Body of pancreas (tissue), 4 donors: Measurements from ENCODE around the gene FOXL2NB. TPM values are rescaled to one million over a fixed set of nuclear protein-coding genes. Genes with fewer than 3 reads are reported as not detected.

Experiments
- ATAC-seq: fragments of 150-250 bp; one replicate; pipeline ENCODE4 v1.9.1; 2016
- DNase-seq, 4 donors: peaks; one replicate each; pipeline ENCODE4 v3.0.0-alpha.2; 2019
- H3K27ac ChIP-seq, 4 donors: fragments of 200-600 bp; sonication (generic); 1 replicate in 3 of 4; 2 replicates in 1 of 4; pipeline versions ENCODE4 v1.5.1 to v1.6.1; 2016 to 2019; ENCODE audit warnings: mild to moderate bottlenecking in 1 of 4, mixed read lengths in 1 of 4, moderate library complexity in 1 of 4
- H3K27me3 ChIP-seq, 2 donors: fragments of 200-600 bp; sonication (generic); one replicate each; pipeline ENCODE4 v1.6.0; 2016; ENCODE audit warnings: mild to moderate bottlenecking in 1 of 2
- H3K36me3 ChIP-seq, 2 donors: fragments of 200-600 bp; sonication (generic); replicated peaks in 1 of 2; 2 replicates each; pipeline ENCODE4 v1.5.1; 2016; ENCODE audit warnings: low read depth in 2 of 2; ENCODE audit not compliant: insufficient read depth in 1 of 2
- H3K4me1 ChIP-seq: fragments of 200-600 bp; sonication (generic); one replicate; pipeline ENCODE4 v1.6.0; 2016
- H3K4me3 ChIP-seq, 2 donors: fragments of 200-600 bp; sonication (generic); 1 replicate in 1 of 2; 2 replicates in 1 of 2; pipeline ENCODE4 v1.5.1; 2016 to 2019
- H3K9me3 ChIP-seq, 3 donors: fragments of 200-600 bp; sonication (generic); 1 replicate in 2 of 3; 2 replicates in 1 of 3; pipeline ENCODE4 v1.5.1; 2016
- POLR2A ChIP-seq, 3 donors: fragments of 450-650 bp; IDR thresholded peaks; one replicate each; pipeline ENCODE4 v1.6.1; 2016; ENCODE audit warnings: antibody characterized with exemption in 3 of 3, mild to moderate bottlenecking in 2 of 3
- WGBS, 2 donors: methylation state at CpG; one replicate each; pipeline ENCODE4 v1.1.5; 2017; 5-methylcytosine and 5-hydroxymethylcytosine counted together
- intact Hi-C: fragments of 100-400 bp; cut with DNase I; formaldehyde crosslinking; loops from one replicate; pipeline ENCODE4 v1.15.1; 2023
- total RNA-seq, 2 donors: library from RNA; depleted of rRNA; stranded (reverse); fragments of >200 nt; gene quantifications; one replicate each; pipeline ENCODE4 v1.1.0, GENCODE V29; 2016
- TF ChIP-seq, protein P1 (sequence below), 7 experiments: fragments of 450-650 bp in 4 of 7; fragments of 200-600 bp in 3 of 7; sonication (generic) in 3 of 7; IDR thresholded peaks; one replicate each; pipeline ENCODE4 v1.5.1; 2016 to 2019; ENCODE audit warnings: antibody characterized with exemption in 7 of 7

The FOXL2NB gene
- under 1 TPM in 1 of 2 donors, not detected in 1; 0.26 TPM for total RNA-seq

DNA sequence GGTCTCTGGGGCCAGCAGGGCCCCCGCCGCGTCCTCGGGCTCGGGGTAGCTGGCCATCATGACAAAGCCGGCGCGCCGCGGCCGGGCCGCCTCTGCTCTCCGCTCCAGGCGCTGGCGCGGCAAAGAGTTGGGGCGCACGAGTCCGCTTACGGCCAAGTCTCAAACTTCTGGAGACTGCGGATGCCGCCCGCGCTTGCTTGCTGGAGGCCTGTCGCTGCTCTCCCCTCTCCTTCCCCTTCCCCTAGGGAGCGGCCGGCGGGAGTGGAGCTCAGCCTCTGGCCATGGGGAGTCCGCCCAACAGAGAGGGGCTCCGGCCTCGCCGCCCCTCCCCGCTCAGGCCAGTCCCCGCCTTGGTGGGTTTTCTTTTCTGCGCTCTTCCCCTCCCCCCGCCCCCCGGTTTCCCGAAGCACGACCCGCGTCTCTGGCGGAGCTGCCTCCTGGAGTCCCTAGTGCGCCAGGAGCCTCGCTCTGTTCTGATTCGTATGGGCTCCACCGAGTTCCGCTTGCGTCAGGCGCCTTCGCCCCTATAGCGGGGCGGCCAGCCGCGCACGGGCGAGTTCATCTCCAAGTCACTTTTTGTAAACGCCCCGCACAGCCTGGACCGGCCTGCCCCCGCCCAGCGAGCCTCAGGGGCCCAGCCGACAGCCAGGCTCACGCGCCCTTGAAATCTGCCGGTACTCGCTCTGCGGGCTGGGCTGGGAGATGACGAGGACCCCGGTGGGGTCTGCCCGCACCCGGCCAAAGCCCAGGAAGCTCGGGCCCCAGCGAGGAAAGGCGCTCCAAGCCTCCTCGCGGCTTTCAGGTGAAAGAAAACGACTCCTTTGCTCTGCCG is at the start of gene FOXL2NB, which contains the start of gene FOXL2:
Gene FOXL2NB, plus strand, starts transcription at position 555 of the 832 bp plus-strand sequence. Its CDS starts 148 bp downstream, at position 703.
Gene FOXL2, minus strand, starts transcription at position 475 of the 832 bp plus-strand sequence. Its CDS starts 415 bp downstream, at position 60.
- DNase-seq (peak in 3 of 4 donors; percentile 34 to 40 (median 34)), ATAC-seq (peak; percentile 30)
- Histone ChIP-seq H3K27ac (no peak within 1 kb of the TSS), H3K4me1 (peaks cover 46% of the 10 kb centered on the region), H3K36me3 (no peaks in the 10 kb centered on the region), H3K9me3 (no peaks in the 10 kb centered on the region), H3K27me3 (peaks cover 0 to 61% of the 10 kb centered on the region in 2 donors), H3K4me3 (peak within 1 kb of the TSS in 1 of 2 donors; percentile 10)
- 4 to 7% methylated on average over 26 to 76 of the region's 78 CpGs for WGBS, 2 donors
- intact Hi-C loops, result no loop called here
- TF ChIP-seq POLR2A (IDR thresholded peaks at IDR 0.05), result no peak
- TF ChIP-seq, protein P1, sequence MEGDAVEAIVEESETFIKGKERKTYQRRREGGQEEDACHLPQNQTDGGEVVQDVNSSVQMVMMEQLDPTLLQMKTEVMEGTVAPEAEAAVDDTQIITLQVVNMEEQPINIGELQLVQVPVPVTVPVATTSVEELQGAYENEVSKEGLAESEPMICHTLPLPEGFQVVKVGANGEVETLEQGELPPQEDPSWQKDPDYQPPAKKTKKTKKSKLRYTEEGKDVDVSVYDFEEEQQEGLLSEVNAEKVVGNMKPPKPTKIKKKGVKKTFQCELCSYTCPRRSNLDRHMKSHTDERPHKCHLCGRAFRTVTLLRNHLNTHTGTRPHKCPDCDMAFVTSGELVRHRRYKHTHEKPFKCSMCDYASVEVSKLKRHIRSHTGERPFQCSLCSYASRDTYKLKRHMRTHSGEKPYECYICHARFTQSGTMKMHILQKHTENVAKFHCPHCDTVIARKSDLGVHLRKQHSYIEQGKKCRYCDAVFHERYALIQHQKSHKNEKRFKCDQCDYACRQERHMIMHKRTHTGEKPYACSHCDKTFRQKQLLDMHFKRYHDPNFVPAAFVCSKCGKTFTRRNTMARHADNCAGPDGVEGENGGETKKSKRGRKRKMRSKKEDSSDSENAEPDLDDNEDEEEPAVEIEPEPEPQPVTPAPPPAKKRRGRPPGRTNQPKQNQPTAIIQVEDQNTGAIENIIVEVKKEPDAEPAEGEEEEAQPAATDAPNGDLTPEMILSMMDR (IDR thresholded peaks at IDR 0.05), result no peak

DNA sequence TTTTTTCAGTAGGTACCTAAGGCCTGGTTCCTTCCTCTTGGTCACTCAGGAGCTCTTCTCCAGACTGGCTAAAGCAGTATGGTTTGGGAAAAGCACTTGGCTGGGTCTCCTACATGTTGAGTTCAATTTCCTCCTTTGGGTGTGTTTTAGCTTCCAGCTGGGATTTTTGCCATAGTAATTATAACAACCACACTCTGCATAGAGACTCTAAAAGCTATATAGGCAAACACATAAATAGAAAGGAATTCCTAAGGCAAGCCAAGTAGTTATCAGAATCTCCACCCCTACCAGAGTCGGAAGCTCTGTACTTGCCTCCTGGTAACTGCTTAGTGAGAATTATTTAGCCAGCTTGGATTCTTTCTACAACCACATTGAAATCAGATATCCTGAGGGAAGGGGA is 48.7 kb upstream of the FOXL2NB start:
- intact Hi-C loops, result no loop called here
- Histone ChIP-seq H3K4me3 (no peak overlapping the region), H3K27me3 (no peaks in the 10 kb centered on the region), H3K36me3 (no peaks in the 10 kb centered on the region), H3K27ac (no peak overlapping the region), H3K9me3 (no peaks in the 10 kb centered on the region), H3K4me1 (peaks cover 11% of the 10 kb centered on the region)
- ATAC-seq (peak; percentile 21), DNase-seq (no peak)
- WGBS, 2 donors, result 7 to 13% methylated on average over 1 of the region's 1 CpG
- TF ChIP-seq, protein P1 (IDR thresholded peaks at IDR 0.05), result no peak
- no peak for TF ChIP-seq POLR2A (IDR thresholded peaks at IDR 0.05)

DNA sequence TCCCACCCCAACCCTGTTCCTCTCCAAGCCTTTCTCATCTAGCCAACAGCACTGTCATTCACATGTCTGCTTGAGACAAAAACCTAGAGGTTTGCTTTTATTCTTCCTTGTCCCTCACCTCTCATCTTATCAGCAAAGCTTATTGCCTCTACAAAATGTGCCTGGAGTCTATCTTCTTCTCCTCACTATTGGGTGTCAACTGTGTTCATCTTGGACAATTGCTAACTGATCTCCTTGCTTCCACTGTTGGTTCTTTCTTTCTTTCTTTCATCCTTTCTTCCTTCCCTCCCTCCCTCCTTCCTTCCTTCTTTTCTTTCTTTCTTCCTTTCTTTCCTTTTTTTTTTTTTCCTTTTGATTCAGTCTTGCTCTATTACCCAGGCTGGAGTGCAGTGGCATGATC is 48.3 kb upstream of the FOXL2NB start:
- H3K27me3 ChIP-seq, result no peaks in the 10 kb centered on the region
- TF ChIP-seq, protein P1 (IDR thresholded peaks at IDR 0.05), result no peak
- TF ChIP-seq POLR2A (IDR thresholded peaks at IDR 0.05), result no peak
- no peaks in the 10 kb centered on the region for H3K36me3 ChIP-seq
- no peak overlapping the region for H3K4me3 ChIP-seq
- H3K4me1 ChIP-seq, result peaks cover 11% of the 10 kb centered on the region
- H3K9me3 ChIP-seq, result no peaks in the 10 kb centered on the region
- DNase-seq (no peak), ATAC-seq (no peak)
- H3K27ac ChIP-seq, result no peak overlapping the region
- intact Hi-C loops, result no loop called here

DNA sequence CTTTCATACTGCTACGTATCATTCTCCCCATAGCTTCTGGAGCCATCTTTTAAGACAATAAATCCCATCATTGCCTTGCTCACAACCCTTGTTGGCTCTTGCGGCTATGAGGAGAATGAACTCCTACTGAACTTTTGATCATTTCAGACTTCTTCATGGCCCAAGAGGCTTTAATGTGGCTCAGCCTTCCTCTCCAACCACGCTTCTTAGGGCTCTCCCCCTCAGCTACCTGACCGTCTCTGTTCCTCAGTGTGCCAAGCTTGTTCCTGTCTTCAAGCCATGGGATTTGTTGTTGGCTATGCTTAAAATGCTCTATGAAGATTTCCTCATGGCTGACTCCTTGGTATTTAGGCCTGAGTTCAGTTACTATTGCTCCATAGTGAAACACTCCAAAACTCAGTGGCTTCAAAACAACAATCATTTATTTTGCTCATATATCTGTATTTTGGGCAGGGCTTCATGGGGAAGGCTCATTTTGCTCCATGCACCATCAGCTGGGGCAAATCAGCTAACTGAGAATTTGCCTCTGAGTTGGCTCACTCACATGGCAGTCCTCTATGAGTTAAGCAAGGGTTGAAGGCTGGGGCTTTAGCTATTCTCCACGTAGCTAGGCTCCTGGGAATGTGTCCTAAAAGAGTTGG is 47.5 kb upstream of the FOXL2NB start:
- H3K4me1 ChIP-seq, result peaks cover 11% of the 10 kb centered on the region
- no peak overlapping the region for H3K4me3 ChIP-seq
- ATAC-seq, result no peak
- intact Hi-C loops, result no loop called here
- H3K36me3 ChIP-seq, result no peaks in the 10 kb centered on the region
- no peak for DNase-seq
- WGBS, 2 donors, result 89 to 98% methylated on average over 5 of the region's 5 CpGs
- TF ChIP-seq POLR2A (IDR thresholded peaks at IDR 0.05), result no peak
- TF ChIP-seq, protein P1 (IDR thresholded peaks at IDR 0.05), result no peak
- no peaks in the 10 kb centered on the region for H3K9me3 ChIP-seq
- H3K27ac ChIP-seq, result no peak overlapping the region
- no peaks in the 10 kb centered on the region for H3K27me3 ChIP-seq
